Measurements from ENCODE around the gene CUEDC2. TPM values are rescaled to one million over a fixed set of nuclear protein-coding genes. Genes with fewer than 3 reads are reported as not detected.

CUEDC2 gene
- total RNA-seq, 5 donors from 2014 or later (not counting 1 experiment from before 2014, with no cell fraction given) = 32.2 to 41.4 (median 37.8) TPM

DNA sequence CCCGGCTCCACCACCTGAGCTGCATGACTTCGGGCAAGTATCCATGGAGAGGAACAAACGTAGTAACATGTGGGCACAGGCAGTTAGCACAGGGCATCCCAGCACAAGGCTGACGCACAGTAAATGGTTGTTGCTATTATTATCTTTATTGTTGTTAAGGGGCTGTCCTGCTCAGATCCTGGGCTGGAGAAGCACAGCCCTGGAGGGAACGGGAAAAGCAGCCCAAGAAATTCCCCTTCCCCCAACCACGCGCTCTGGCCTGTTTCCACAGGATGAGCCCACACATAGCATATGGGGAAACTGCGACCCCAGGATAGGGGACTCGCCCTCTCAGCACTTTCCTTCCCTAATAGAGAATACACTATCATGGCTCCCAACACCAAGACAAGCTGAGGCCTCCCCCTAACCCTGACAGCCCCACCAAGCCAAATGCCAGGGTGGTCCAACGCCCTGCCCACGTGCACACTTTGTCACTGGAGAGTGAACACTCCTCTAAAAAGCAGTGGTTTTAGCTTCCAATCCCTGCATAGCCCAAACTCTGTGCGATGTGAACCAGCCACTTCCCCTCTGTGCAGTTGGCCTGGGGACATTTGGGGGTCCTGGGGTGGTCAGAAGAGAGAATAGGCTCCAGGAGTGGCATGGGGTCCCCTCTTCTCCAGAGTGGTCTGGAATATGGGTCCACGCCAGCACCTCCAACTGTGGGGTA, 24.8 kb downstream of the CUEDC2 start:
- DNase-seq (peak in 1 of 35 experiments; percentile 28), ATAC-seq (replicated peaks in 1 of 4) (no peak)
- Mint-ChIP-seq H3K4me1 (peaks cover 25 to 43% (median 30%) of the 10 kb centered on the region in 3 donors), H3K36me3 (no peaks in the 10 kb centered on the region), H3K27me3 (peaks cover 0 to 31% of the 10 kb centered on the region in 2 donors), H3K9me3 (no peaks in the 10 kb centered on the region), H3K27ac (peak overlapping the region in 1 of 2 donors; percentile 65), H3K4me3 (peak overlapping the region; percentile 18 to 82 (median 24))
- Histone ChIP-seq H3K4me3 (ENCODE audit: control insufficient read depth in 1 of 2, extremely low read depth in 1 of 2, low read length in 1 of 2) (no peak overlapping the region), H3K4me1 (ENCODE audit: control insufficient read depth in 1 of 2, extremely low read depth in 1 of 2, insufficient read depth in 2 of 2, low read length in 2 of 2) (peaks cover 14 to 47% of the 10 kb centered on the region in 2 experiments), H3K36me3 (ENCODE audit: control insufficient read depth in 2 of 2, extremely low read depth in 1 of 2, insufficient read depth in 1 of 2, low read length in 1 of 2) (peaks cover under 1 to 3% of the 10 kb centered on the region in 2 donors), H3K27ac (ENCODE audit: low read length) (no peak overlapping the region), H3K27me3 (replicated peaks in 1 of 2; ENCODE audit: control insufficient read depth in 2 of 2, extremely low read depth in 1 of 2, insufficient read depth in 2 of 2, low read length in 1 of 2) (peaks cover 0 to 51% of the 10 kb centered on the region in 2 experiments), H3K9me3 (no peaks in the 10 kb centered on the region)
- ChIA-PET POLR2A (interaction anchor here (0.5 to 1.4 kb wide), 3 partner anchors 10 to 397 kb away, joined by 3 to 8 read pairs (median 6); no protein-coding TSS in a partner anchor), CTCF (interaction anchor here in 1 of 2 donors (1.1 kb wide), 1 partner anchor 13 kb away, joined by 3 read pairs; no protein-coding TSS in a partner anchor)
- WGBS (ENCODE audit: insufficient coverage) = 84% methylated on average over 10 of the region's 13 CpGs

GRCh38 chr10:102406815-102407214, 25.6 kb downstream of the CUEDC2 start:
- no peak for ATAC-seq (replicated peaks in 1 of 4)
- no peak overlapping the region for H3K4me3 ChIP-seq (ENCODE audit: control insufficient read depth in 1 of 2, extremely low read depth in 1 of 2, low read length in 1 of 2)
- ChIA-PET POLR2A (interaction anchor here (0.6 to 1.4 kb wide), 4 partner anchors 8 to 240 kb away, joined by 3 to 9 read pairs (median 6); no protein-coding TSS in a partner anchor), CTCF (interaction anchor here (0.6 to 1.1 kb wide), 6 partner anchors 11 to 248 kb away, joined by 3 to 9 read pairs (median 4); no protein-coding TSS in a partner anchor)
- peaks cover 3 to 8% of the 10 kb centered on the region in 2 donors for H3K36me3 ChIP-seq (ENCODE audit: control insufficient read depth in 2 of 2, extremely low read depth in 1 of 2, insufficient read depth in 1 of 2, low read length in 1 of 2)
- H3K27me3 ChIP-seq (replicated peaks in 1 of 2; ENCODE audit: control insufficient read depth in 2 of 2, extremely low read depth in 1 of 2, insufficient read depth in 2 of 2, low read length in 1 of 2) = peaks cover 0 to 43% of the 10 kb centered on the region in 2 experiments
- peaks cover 13 to 42% of the 10 kb centered on the region in 2 experiments for H3K4me1 ChIP-seq (ENCODE audit: control insufficient read depth in 1 of 2, extremely low read depth in 1 of 2, insufficient read depth in 2 of 2, low read length in 2 of 2)
- Mint-ChIP-seq H3K27ac (peak overlapping the region in 1 of 2 donors; percentile 76), H3K9me3 (no peaks in the 10 kb centered on the region), H3K36me3 (no peaks in the 10 kb centered on the region), H3K27me3 (peaks cover 0 to 25% of the 10 kb centered on the region in 2 donors), H3K4me3 (peak overlapping the region in 2 of 3 donors; percentile 43 to 82), H3K4me1 (peaks cover 25 to 43% (median 28%) of the 10 kb centered on the region in 3 donors)
- DNase-seq = peak in 2 of 35 experiments; percentile 10 to 24
- no CpG with 5 or more reads among the region's 2 CpGs for WGBS (ENCODE audit: insufficient coverage)
- no peak overlapping the region for H3K27ac ChIP-seq (ENCODE audit: low read length)
- no peaks in the 10 kb centered on the region for H3K9me3 ChIP-seq

DNA sequence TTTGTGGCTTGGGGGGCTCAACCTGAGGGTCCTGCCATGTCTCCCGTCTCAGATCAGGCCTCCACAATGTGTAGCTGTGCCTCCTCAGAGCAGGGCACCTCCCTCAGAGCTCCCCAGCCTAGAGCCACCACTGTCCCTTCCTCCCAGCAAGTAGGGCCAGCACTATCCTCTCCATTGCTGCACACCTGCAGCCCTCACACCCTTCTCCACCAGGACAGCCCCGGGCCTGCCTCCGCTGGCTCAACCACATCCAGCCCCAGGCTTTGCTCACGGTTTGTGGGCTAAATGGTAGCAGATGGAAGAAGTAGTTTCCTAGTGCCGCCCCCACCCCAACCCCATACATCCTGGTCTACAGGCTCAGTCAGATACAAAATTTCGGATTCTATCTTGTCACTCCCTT, 26.7 kb downstream of the CUEDC2 start:
- peaks cover 18 to 34% (median 19%) of the 10 kb centered on the region in 3 donors for H3K4me1 Mint-ChIP-seq
- H3K36me3 Mint-ChIP-seq = peaks cover 3% of the 10 kb centered on the region
- no peaks in the 10 kb centered on the region for H3K9me3 ChIP-seq
- H3K27me3 ChIP-seq (replicated peaks in 1 of 2; ENCODE audit: control insufficient read depth in 2 of 2, extremely low read depth in 1 of 2, insufficient read depth in 2 of 2, low read length in 1 of 2) = peaks cover 0 to 31% of the 10 kb centered on the region in 2 experiments
- peak overlapping the region in 1 of 2 donors; percentile 44 for H3K27ac Mint-ChIP-seq
- POLR2A ChIA-PET = interaction anchor here (0.7 to 0.8 kb wide), 3 partner anchors 23 to 176 kb away, joined by 3 to 6 read pairs (median 5); no protein-coding TSS in a partner anchor
- H3K4me3 ChIP-seq (ENCODE audit: control insufficient read depth in 1 of 2, extremely low read depth in 1 of 2, low read length in 1 of 2) = no peak overlapping the region
- ATAC-seq (replicated peaks in 1 of 4) (no peak), DNase-seq (peak in 2 of 35 experiments; percentile 30 to 37)
- WGBS (ENCODE audit: insufficient coverage) = 75% methylated on average over 2 of the region's 6 CpGs
- H3K4me3 Mint-ChIP-seq = peak overlapping the region in 1 of 3 donors; percentile 25
- no peaks in the 10 kb centered on the region for H3K9me3 Mint-ChIP-seq
- peaks cover 3 to 19% of the 10 kb centered on the region in 2 donors for H3K36me3 ChIP-seq (ENCODE audit: control insufficient read depth in 2 of 2, extremely low read depth in 1 of 2, insufficient read depth in 1 of 2, low read length in 1 of 2)
- peaks cover 0 to 14% of the 10 kb centered on the region in 2 donors for H3K27me3 Mint-ChIP-seq
- CTCF ChIA-PET = no interaction called here
- no peak overlapping the region for H3K27ac ChIP-seq (ENCODE audit: low read length)
- peaks cover 13 to 35% of the 10 kb centered on the region in 2 experiments for H3K4me1 ChIP-seq (ENCODE audit: control insufficient read depth in 1 of 2, extremely low read depth in 1 of 2, insufficient read depth in 2 of 2, low read length in 2 of 2)

DNA sequence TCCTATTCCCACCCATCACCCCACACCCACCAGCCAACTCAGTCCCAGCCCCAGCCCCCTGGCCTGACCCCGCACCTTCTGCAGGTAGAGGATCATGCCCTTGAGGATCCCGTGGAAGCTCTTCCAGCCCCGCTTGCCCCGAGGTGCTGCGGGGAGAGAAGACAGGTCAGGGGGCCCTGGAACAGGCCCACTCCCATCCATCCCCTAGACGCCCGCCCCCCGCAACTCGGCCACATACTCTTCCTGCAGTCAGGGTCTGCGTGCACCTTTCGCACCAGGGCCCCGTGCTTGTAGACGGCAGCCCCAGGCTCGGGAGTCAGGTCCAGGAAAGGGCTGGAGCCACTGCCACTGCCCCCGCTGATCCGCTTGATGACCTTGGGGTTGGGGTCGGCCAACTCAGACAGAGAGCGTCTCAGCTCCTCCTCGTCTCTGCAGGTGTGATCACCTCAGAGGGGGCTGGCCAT, 27.2 kb downstream of the CUEDC2 start:
- WGBS (ENCODE audit: insufficient coverage) = 90% methylated on average over 15 of the region's 19 CpGs
- H3K27ac ChIP-seq (ENCODE audit: low read length) = no peak overlapping the region
- CTCF ChIA-PET = no interaction called here
- H3K4me3 ChIP-seq (ENCODE audit: control insufficient read depth in 1 of 2, extremely low read depth in 1 of 2, low read length in 1 of 2) = no peak overlapping the region
- H3K9me3 Mint-ChIP-seq = no peaks in the 10 kb centered on the region
- H3K4me3 Mint-ChIP-seq = no peak overlapping the region
- DNase-seq (peak in 2 of 35 experiments; percentile 30 to 31), ATAC-seq (replicated peaks in 1 of 4) (no peak)
- H3K36me3 Mint-ChIP-seq = peaks cover 6% of the 10 kb centered on the region
- peaks cover 8 to 24% of the 10 kb centered on the region in 2 donors for H3K36me3 ChIP-seq (ENCODE audit: control insufficient read depth in 2 of 2, extremely low read depth in 1 of 2, insufficient read depth in 1 of 2, low read length in 1 of 2)
- POLR2A ChIA-PET = interaction anchor here (0.5 to 0.8 kb wide), 3 partner anchors 56 to 175 kb away, joined by 3 to 5 read pairs (median 3); no protein-coding TSS in a partner anchor
- H3K27me3 Mint-ChIP-seq = peaks cover 0 to 13% of the 10 kb centered on the region in 2 donors
- H3K27me3 ChIP-seq (replicated peaks in 1 of 2; ENCODE audit: control insufficient read depth in 2 of 2, extremely low read depth in 1 of 2, insufficient read depth in 2 of 2, low read length in 1 of 2) = peaks cover 0 to 26% of the 10 kb centered on the region in 2 experiments
- no peaks in the 10 kb centered on the region for H3K9me3 ChIP-seq
- H3K4me1 Mint-ChIP-seq = peaks cover 21 to 36% (median 22%) of the 10 kb centered on the region in 3 donors
- no peak overlapping the region for H3K27ac Mint-ChIP-seq
- H3K4me1 ChIP-seq (ENCODE audit: control insufficient read depth in 1 of 2, extremely low read depth in 1 of 2, insufficient read depth in 2 of 2, low read length in 2 of 2) = peaks cover 12 to 35% of the 10 kb centered on the region in 2 experiments

GRCh38 chr10:102404361-102405107, 27.8 kb downstream of the CUEDC2 start:
- Histone ChIP-seq H3K4me1 (ENCODE audit: control insufficient read depth in 1 of 2, extremely low read depth in 1 of 2, insufficient read depth in 2 of 2, low read length in 2 of 2) (peaks cover 7 to 35% of the 10 kb centered on the region in 2 experiments), H3K36me3 (ENCODE audit: control insufficient read depth in 2 of 2, extremely low read depth in 1 of 2, insufficient read depth in 1 of 2, low read length in 1 of 2) (peaks cover 12 to 28% of the 10 kb centered on the region in 2 donors), H3K27ac (ENCODE audit: low read length) (no peak overlapping the region), H3K4me3 (ENCODE audit: control insufficient read depth in 1 of 2, extremely low read depth in 1 of 2, low read length in 1 of 2) (no peak overlapping the region), H3K9me3 (no peaks in the 10 kb centered on the region), H3K27me3 (replicated peaks in 1 of 2; ENCODE audit: control insufficient read depth in 2 of 2, extremely low read depth in 1 of 2, insufficient read depth in 2 of 2, low read length in 1 of 2) (peaks cover 0 to 20% of the 10 kb centered on the region in 2 experiments)
- peaks cover 10% of the 10 kb centered on the region for H3K36me3 Mint-ChIP-seq
- no peaks in the 10 kb centered on the region for H3K9me3 Mint-ChIP-seq
- H3K4me1 Mint-ChIP-seq = peaks cover 18 to 30% (median 22%) of the 10 kb centered on the region in 3 donors
- POLR2A ChIA-PET = interaction anchor here (0.5 to 0.7 kb wide), 4 partner anchors 10 to 98 kb away, joined by 3 to 6 read pairs (median 5); no protein-coding TSS in a partner anchor
- H3K27me3 Mint-ChIP-seq = peaks cover 0 to 7% of the 10 kb centered on the region in 2 donors
- DNase-seq = peak in 1 of 35 experiments; percentile 25
- no peak overlapping the region for H3K4me3 Mint-ChIP-seq
- ATAC-seq (replicated peaks in 1 of 4) = no peak
- H3K27ac Mint-ChIP-seq = no peak overlapping the region
- CTCF ChIA-PET = no interaction called here
- WGBS (ENCODE audit: insufficient coverage) = 91% methylated on average over 16 of the region's 17 CpGs
